ENCODE results near the gene RAB33B. TPM values are rescaled to one million over a fixed set of nuclear protein-coding genes. Genes with fewer than 3 reads are reported as not detected.

The RAB33B gene
- total RNA-seq, 1 donor from 2014 or later = 5.7 TPM

- H3K9me3 Mint-ChIP-seq = no peaks in the 10 kb centered on the region
- H3K27ac Mint-ChIP-seq = no peak overlapping the region
- H3K36me3 Mint-ChIP-seq (ENCODE audit: low read depth) = peaks cover 34% of the 10 kb centered on the region
Measured at GRCh38 chr4:139525414-139525813, 71.5 kb downstream of the RAB33B start.

More at GRCh38 chr4:139525414-139525813, 71.5 kb downstream of the RAB33B start:
- H3K4me3 Mint-ChIP-seq = no peak overlapping the region
- intact Hi-C loops (cut with micrococcal nuclease) = no loop called here
- peaks cover 12% of the 10 kb centered on the region for H3K4me1 Mint-ChIP-seq
- DNase-seq = no peak
- H3K27me3 Mint-ChIP-seq = no peaks in the 10 kb centered on the region

Other genes with a start within 250 kb of the RAB33B start
- gene MGARP, start 173.9 kb upstream of the RAB33B start, total RNA-seq = 0.14 and 0.21 TPM in 2 replicates
- gene NAA15, start 152.6 kb upstream of the RAB33B start, total RNA-seq = 114 and 115 TPM in 2 replicates
- 53.5 and 56.5 TPM in 2 replicates for gene NDUFC1, start 151.6 kb upstream of the RAB33B start, total RNA-seq
- gene SETD7, start 102.1 kb downstream of the RAB33B start, total RNA-seq = 18.5 and 19.6 TPM in 2 replicates
- gene MGST2, start 211.7 kb downstream of the RAB33B start, total RNA-seq = 26.5 and 35.1 TPM in 2 replicates

Data from activated CD4-positive, alpha-beta T cell treated with anti-CD3 and anti-CD28 coated beads, Interleukin-2, amount 10 ng/mL, durations not matched to agents 24 days and 14 days (primary cell).